A673 (cell line): ENCODE measurements around the gene PSMD13. TPM values are rescaled to one million over a fixed set of nuclear protein-coding genes. Genes with fewer than 3 reads are reported as not detected.

ENCODE experiments used
- BruUV-seq: library from RNA; stranded (reverse); fragments of 400-500 nt; replicated peaks from 2 replicates; lab custom pipeline; 2021; lab: Mats Ljungman, UMichigan
- CTCF ChIA-PET: fragments of 300-600 bp; sonication (Branson Sonifier 250); formaldehyde crosslinking; loops from one replicate; lab custom pipeline; 2022; ENCODE audit warnings: antibody characterized with exemption; lab: Charles Lee
- POLR2A ChIA-PET: fragments of 300-600 bp; sonication (Branson Sonifier 250); formaldehyde crosslinking; loops from one replicate; lab custom pipeline; 2022; ENCODE audit warnings: antibody characterized with exemption; ENCODE audit not compliant: low non-redundant PET; lab: Charles Lee
- DNase-seq: peaks from one replicate; pipeline ENCODE4 v3.0.0-alpha.2; 2015; ENCODE audit warnings: low spot score
- H3K27ac ChIP-seq: fragments of 200-600 bp; sonication (generic); 2 replicates; pipeline ENCODE4 v1.5.1; 2016; ENCODE audit warnings: mixed run types, low read depth, mild to moderate bottlenecking, mixed read lengths, antibody characterized with exemption, low read length; ENCODE audit not compliant: poor library complexity, severe bottlenecking
- H3K27me3 ChIP-seq: fragments of 200-600 bp; sonication (generic); replicated peaks from 2 replicates; pipeline ENCODE4 v1.6.1; 2017; ENCODE audit warnings: mixed run types, low read depth, mild to moderate bottlenecking, mixed read lengths, antibody characterized with exemption, low read length; ENCODE audit not compliant: insufficient read depth, poor library complexity
- H3K36me3 ChIP-seq: fragments of 200-600 bp; sonication (generic); 2 replicates; pipeline ENCODE4 v1.6.1; 2016; ENCODE audit warnings: mixed run types, mild to moderate bottlenecking, mixed read lengths, antibody characterized with exemption, low read length; ENCODE audit not compliant: insufficient read depth, poor library complexity, severe bottlenecking
- H3K4me1 ChIP-seq: fragments of 200-600 bp; sonication (generic); 2 replicates; pipeline ENCODE4 v1.6.1; 2017; ENCODE audit warnings: mixed run types, mild to moderate bottlenecking, mixed read lengths, antibody characterized with exemption, low read length; ENCODE audit not compliant: insufficient read depth, poor library complexity, severe bottlenecking
- H3K4me3 ChIP-seq: fragments of 200-600 bp; sonication (generic); 2 replicates; pipeline ENCODE4 v1.5.1; 2016; ENCODE audit warnings: low read depth, mixed run types, mild to moderate bottlenecking, mixed read lengths, low read length; ENCODE audit not compliant: poor library complexity, severe bottlenecking
- H3K9me3 ChIP-seq: fragments of 200-600 bp; sonication (generic); 2 replicates; pipeline ENCODE4 v1.6.1; 2016; ENCODE audit warnings: mixed run types, low read depth, mild to moderate bottlenecking, mixed read lengths, antibody characterized with exemption, low read length; ENCODE audit not compliant: poor library complexity, severe bottlenecking
- CTCF ChIP-seq: fragments of 300-800, 200-600 bp; sonication (generic); conservative IDR thresholded peaks from 2 replicates; pipeline ENCODE4 v1.5.1; 2017; ENCODE audit warnings: low read depth, mild to moderate bottlenecking, antibody characterized with exemption, low read length, moderate library complexity, mixed read lengths
- EZH2 ChIP-seq: fragments of 200-600 bp; sonication (generic); IDR thresholded peaks from 2 replicates; pipeline ENCODE4 v1.6.1; 2017; ENCODE audit warnings: borderline replicate concordance, low read depth, mild to moderate bottlenecking, mixed read lengths, antibody characterized with exemption, low read length; ENCODE audit not compliant: poor library complexity, severe bottlenecking
- intact Hi-C: fragments of 100-400 bp; cut with micrococcal nuclease; formaldehyde crosslinking; loops from one replicate; pipeline ENCODE4 v1.10.0; 2022; ENCODE audit not compliant: unreplicated experiment
- total RNA-seq: library from RNA; stranded (reverse); gene quantifications from 2 replicates; pipeline ENCODE4 v1.2.3, GENCODE V29; 2021

Gene PSMD13
- total RNA-seq, 1 experiment from 2014 or later, result 199 TPM

- intact Hi-C loops, result no loop called here
- H3K9me3 ChIP-seq, result no peaks in the 10 kb centered on the region
- ChIA-PET CTCF (no interaction called here), POLR2A (no interaction called here)
- BruUV-seq, result no TSS peak
- H3K4me1 ChIP-seq, result peaks cover 6% of the 10 kb centered on the region
- H3K36me3 ChIP-seq, result no peaks in the 10 kb centered on the region
- TF ChIP-seq EZH2, result no peak
- TF ChIP-seq CTCF, result no peak
- H3K4me3 ChIP-seq, result peak overlapping the region; percentile 58
- DNase-seq, result no peak
- H3K27ac ChIP-seq, result peak overlapping the region; percentile 42
- no peaks in the 10 kb centered on the region for H3K27me3 ChIP-seq
Measured at GRCh38 chr11:289712-290620, 53.2 kb downstream of the PSMD13 start.

- H3K27me3 ChIP-seq, result no peaks in the 10 kb centered on the region
- intact Hi-C loops, result no loop called here
- BruUV-seq, result no TSS peak
- CTCF ChIA-PET, result no interaction called here
- H3K36me3 ChIP-seq, result no peaks in the 10 kb centered on the region
- H3K4me1 ChIP-seq, result peaks cover 6% of the 10 kb centered on the region
- H3K9me3 ChIP-seq, result no peaks in the 10 kb centered on the region
- POLR2A ChIA-PET, result no interaction called here
- H3K27ac ChIP-seq, result no peak overlapping the region
- no peak overlapping the region for H3K4me3 ChIP-seq
- no peak for DNase-seq
- no peak for TF ChIP-seq CTCF
- no peak for TF ChIP-seq EZH2
Measured at GRCh38 chr11:290621-291231, 54.0 kb downstream of the PSMD13 start.

GRCh38 chr11:291281-292210 lies 54.8 kb downstream of the PSMD13 start:
- H3K4me3 ChIP-seq, result no peak overlapping the region

More at GRCh38 chr11:291281-292210, 54.8 kb downstream of the PSMD13 start:
- ChIA-PET CTCF (no interaction called here), POLR2A (no interaction called here)
- Histone ChIP-seq H3K36me3 (no peaks in the 10 kb centered on the region), H3K9me3 (no peaks in the 10 kb centered on the region), H3K27ac (no peak overlapping the region), H3K4me1 (peaks cover 6% of the 10 kb centered on the region), H3K27me3 (no peaks in the 10 kb centered on the region)
- DNase-seq, result no peak
- BruUV-seq, result no TSS peak
- intact Hi-C loops, result no loop called here
- TF ChIP-seq CTCF (no peak), EZH2 (no peak)
